Activated CD8-positive, alpha-beta T cell treated with anti-CD3 and anti-CD28 coated beads, Interleukin-2, amount 10 ng/mL, durations not matched to agents 7 days and 5 days (primary cell): ENCODE data around the gene ALDH1A1. TPM values are rescaled to one million over a fixed set of nuclear protein-coding genes. Genes with fewer than 3 reads are reported as not detected.
"Not testable (repeated sequence)": the region's sequence is repeated elsewhere in the genome, so short reads cannot be mapped to it uniquely, and the experiment has no call there.

Experiments
- ATAC-seq: fragments of 150-1000 bp; cut with Tn5 transposase; one replicate; pipeline ENCODE4 v1.10.0; 2021; ENCODE audit warnings: moderate library complexity
- CTCF ChIA-PET: fragments of 350-600 bp; sonication (Branson Sonifier 250); formaldehyde crosslinking; loops from one replicate; lab custom pipeline; 2021; ENCODE audit warnings: antibody characterized with exemption; lab: Charles Lee
- POLR2A ChIA-PET: fragments of 350-600 bp; sonication (Branson Sonifier 250); formaldehyde crosslinking; loops from one replicate; lab custom pipeline; 2021; ENCODE audit warnings: antibody characterized with exemption; lab: Charles Lee
- DNase-seq: peaks from one replicate; pipeline ENCODE4 v3.0.0-alpha.2; 2020
- H3K27ac Mint-ChIP-seq: one replicate; pipeline ENCODE4 v1.8.0; 2021; ENCODE audit warnings: mild to moderate bottlenecking, mixed read lengths
- H3K27me3 Mint-ChIP-seq: one replicate; pipeline ENCODE4 v1.8.0; 2021; ENCODE audit warnings: low read depth, mixed read lengths
- H3K36me3 Mint-ChIP-seq: one replicate; pipeline ENCODE4 v1.8.0; 2021; ENCODE audit warnings: low read depth, mixed read lengths
- H3K4me1 Mint-ChIP-seq: one replicate; pipeline ENCODE4 v1.8.0; 2021; ENCODE audit warnings: low read depth, mixed read lengths
- H3K4me3 Mint-ChIP-seq: one replicate; pipeline ENCODE4 v1.8.0; 2021; ENCODE audit warnings: mild to moderate bottlenecking, mixed read lengths
- H3K9me3 Mint-ChIP-seq: one replicate; pipeline ENCODE4 v1.8.0; 2022; ENCODE audit warnings: mixed read lengths; ENCODE audit not compliant: insufficient read depth
- total RNA-seq, 2 experiments: library from RNA; stranded (reverse); gene quantifications; one replicate each; pipeline ENCODE4 v1.2.3, GENCODE V29; 2021

ALDH1A1 gene
- total RNA-seq, 2 experiments from 2014 or later, result not detected

- ChIA-PET POLR2A (no interaction called here), CTCF (interaction anchor here (0.7 kb wide), 1 partner anchor 1504 kb away, joined by 3 read pairs; no protein-coding TSS in a partner anchor)
- no peaks in the 10 kb centered on the region for H3K9me3 Mint-ChIP-seq
- no peaks in the 10 kb centered on the region for H3K4me1 Mint-ChIP-seq
- peaks cover 17% of the 10 kb centered on the region for H3K27me3 Mint-ChIP-seq
- no peak overlapping the region for H3K4me3 Mint-ChIP-seq
- DNase-seq (no peak), ATAC-seq (no peak)
- H3K36me3 Mint-ChIP-seq, result no peaks in the 10 kb centered on the region
- H3K27ac Mint-ChIP-seq, result no peak overlapping the region
Observed at GRCh38 chr9:72949918-72950325, 2.9 kb downstream of the ALDH1A1 start.

- POLR2A ChIA-PET, result no interaction called here
- Mint-ChIP-seq H3K36me3 (no peaks in the 10 kb centered on the region), H3K4me1 (no peaks in the 10 kb centered on the region), H3K4me3 (no peak overlapping the region), H3K27ac (no peak overlapping the region), H3K9me3 (no peaks in the 10 kb centered on the region), H3K27me3 (peaks cover 17% of the 10 kb centered on the region)
- DNase-seq, result no peak
- CTCF ChIA-PET, result no interaction called here
- ATAC-seq, result no peak
Observed at GRCh38 chr9:72949244-72949582, 3.6 kb downstream of the ALDH1A1 start.

- ChIA-PET POLR2A (no interaction called here), CTCF (interaction anchor here (0.5 kb wide), 1 partner anchor 9 kb away, joined by 3 read pairs; no protein-coding TSS in a partner anchor)
- no peak overlapping the region for H3K4me3 Mint-ChIP-seq
- H3K4me1 Mint-ChIP-seq, result no peaks in the 10 kb centered on the region
- H3K27me3 Mint-ChIP-seq, result peaks cover 19% of the 10 kb centered on the region
- DNase-seq, result no peak
- no peak for ATAC-seq
- H3K27ac Mint-ChIP-seq, result no peak overlapping the region
- no peaks in the 10 kb centered on the region for H3K9me3 Mint-ChIP-seq
- no peaks in the 10 kb centered on the region for H3K36me3 Mint-ChIP-seq
Observed at GRCh38 chr9:72948575-72949243, 4.1 kb downstream of the ALDH1A1 start.

GRCh38 chr9:72947984-72948465, 4.8 kb downstream of the ALDH1A1 start:
- POLR2A ChIA-PET, result no interaction called here
- no peak overlapping the region for H3K27ac Mint-ChIP-seq
- CTCF ChIA-PET, result interaction anchor here (0.5 kb wide), 1 partner anchor 10 kb away, joined by 3 read pairs; no protein-coding TSS in a partner anchor
- H3K4me1 Mint-ChIP-seq, result no peaks in the 10 kb centered on the region
- ATAC-seq (no peak), DNase-seq (no peak)
- H3K36me3 Mint-ChIP-seq, result no peaks in the 10 kb centered on the region
- H3K4me3 Mint-ChIP-seq, result no peak overlapping the region
- peaks cover 21% of the 10 kb centered on the region for H3K27me3 Mint-ChIP-seq
- H3K9me3 Mint-ChIP-seq, result no peaks in the 10 kb centered on the region

GRCh38 chr9:72946821-72947220, 6.0 kb downstream of the ALDH1A1 start:
- Mint-ChIP-seq H3K9me3 (no peaks in the 10 kb centered on the region), H3K4me3 (no peak overlapping the region), H3K36me3 (no peaks in the 10 kb centered on the region), H3K27me3 (peaks cover 15% of the 10 kb centered on the region), H3K27ac (no peak overlapping the region), H3K4me1 (no peaks in the 10 kb centered on the region)
- ATAC-seq (no peak), DNase-seq (no peak)
- ChIA-PET POLR2A (no interaction called here), CTCF (no interaction called here)

- CTCF ChIA-PET, result no interaction called here
- Mint-ChIP-seq H3K27ac (no peak overlapping the region), H3K9me3 (no peaks in the 10 kb centered on the region), H3K4me1 (no peaks in the 10 kb centered on the region), H3K27me3 (peaks cover 15% of the 10 kb centered on the region), H3K4me3 (no peak overlapping the region), H3K36me3 (no peaks in the 10 kb centered on the region)
- POLR2A ChIA-PET, result no interaction called here
- DNase-seq, result no peak
- no peak for ATAC-seq
Observed at GRCh38 chr9:72946318-72946717, 6.5 kb downstream of the ALDH1A1 start.

GRCh38 chr9:72945391-72945790, 7.5 kb downstream of the ALDH1A1 start:
- ChIA-PET CTCF (no interaction called here), POLR2A (no interaction called here)
- no peak overlapping the region for H3K4me3 Mint-ChIP-seq
- H3K36me3 Mint-ChIP-seq, result no peaks in the 10 kb centered on the region
- no peaks in the 10 kb centered on the region for H3K4me1 Mint-ChIP-seq
- H3K27ac Mint-ChIP-seq, result no peak overlapping the region
- DNase-seq (no peak), ATAC-seq (no peak)
- peaks cover 15% of the 10 kb centered on the region for H3K27me3 Mint-ChIP-seq
- no peaks in the 10 kb centered on the region for H3K9me3 Mint-ChIP-seq

- no peaks in the 10 kb centered on the region for H3K4me1 Mint-ChIP-seq
- no peaks in the 10 kb centered on the region for H3K36me3 Mint-ChIP-seq
- ChIA-PET CTCF (no interaction called here), POLR2A (no interaction called here)
- H3K4me3 Mint-ChIP-seq, result no peak overlapping the region
- H3K27ac Mint-ChIP-seq, result no peak overlapping the region
- H3K9me3 Mint-ChIP-seq, result no peaks in the 10 kb centered on the region
- peaks cover 13% of the 10 kb centered on the region for H3K27me3 Mint-ChIP-seq
- ATAC-seq (no peak), DNase-seq (no peak)
Observed at GRCh38 chr9:72943844-72944462, 8.9 kb downstream of the ALDH1A1 start.

GRCh38 chr9:72942451-72942850, 10.4 kb downstream of the ALDH1A1 start:
- Mint-ChIP-seq H3K9me3 (no peaks in the 10 kb centered on the region), H3K36me3 (no peaks in the 10 kb centered on the region), H3K27me3 (peaks cover 7% of the 10 kb centered on the region), H3K4me1 (no peaks in the 10 kb centered on the region), H3K4me3 (no peak overlapping the region), H3K27ac (no peak overlapping the region)
- ChIA-PET CTCF (no interaction called here), POLR2A (no interaction called here)
- ATAC-seq (no peak), DNase-seq (no peak)

GRCh38 chr9:72939581-72939980, 13.3 kb downstream of the ALDH1A1 start:
- ATAC-seq, CTCF ChIA-PET, H3K36me3 Mint-ChIP-seq, DNase-seq, H3K27me3 Mint-ChIP-seq, POLR2A ChIA-PET, H3K4me1 Mint-ChIP-seq, H3K27ac Mint-ChIP-seq, H3K4me3 Mint-ChIP-seq, H3K9me3 Mint-ChIP-seq: not testable (repeated sequence)

- CTCF ChIA-PET, result no interaction called here
- no peak overlapping the region for H3K4me3 Mint-ChIP-seq
- ATAC-seq (no peak), DNase-seq (no peak)
- H3K27me3 Mint-ChIP-seq, result peaks cover 2% of the 10 kb centered on the region
- POLR2A ChIA-PET, result no interaction called here
- H3K36me3 Mint-ChIP-seq, result no peaks in the 10 kb centered on the region
- H3K27ac Mint-ChIP-seq, result no peak overlapping the region
- H3K9me3 Mint-ChIP-seq, result no peaks in the 10 kb centered on the region
- no peaks in the 10 kb centered on the region for H3K4me1 Mint-ChIP-seq
Observed at GRCh38 chr9:72937545-72937944, 15.3 kb downstream of the ALDH1A1 start.

GRCh38 chr9:72936679-72937078, 16.2 kb downstream of the ALDH1A1 start:
- no peaks in the 10 kb centered on the region for H3K9me3 Mint-ChIP-seq
- H3K4me3 Mint-ChIP-seq, result no peak overlapping the region
- ATAC-seq (no peak), DNase-seq (no peak)
- H3K27me3 Mint-ChIP-seq, result no peaks in the 10 kb centered on the region
- POLR2A ChIA-PET, result no interaction called here
- no peak overlapping the region for H3K27ac Mint-ChIP-seq
- no peaks in the 10 kb centered on the region for H3K36me3 Mint-ChIP-seq
- no peaks in the 10 kb centered on the region for H3K4me1 Mint-ChIP-seq
- CTCF ChIA-PET, result interaction anchor here (0.7 kb wide), 1 partner anchor 247 kb away, joined by 3 read pairs; no protein-coding TSS in a partner anchor
